Adipose tissue (tissue), 3 donors: ENCODE data around the gene ADH6. TPM values are rescaled to one million over a fixed set of nuclear protein-coding genes. Genes with fewer than 3 reads are reported as not detected.
"Not testable (repeated sequence)": the region's sequence is repeated elsewhere in the genome, so short reads cannot be mapped to it uniquely, and the experiment has no call there.

Experiments used
- H3K27ac ChIP-seq: one replicate; pipeline ENCODE4 v1.5.1; 2013; ENCODE audit warnings: low read depth, low read length
- WGBS, 3 donors: extraction: QIAGEN DNeasy Blood & Tissue Kit; methylation state at CpG; one replicate each; pipeline ENCODE4 v1.1.7; 2013; 5-methylcytosine and 5-hydroxymethylcytosine counted together
- polyA plus RNA-seq, 3 donors: library from polyadenylated mRNA; stranded (reverse); fragments of 200-250 nt; gene quantifications; one replicate each; pipeline ENCODE4 v1.2.3, GENCODE V29; 2013
- donor health status: healthy with polysubstance abuse.
- donor health status: Bipolar disorder and iron deficiency.
- donor health status: healthy.

ADH6 gene
- polyA plus RNA-seq, 3 donors: 0.15 to 0.17 TPM; not detected in 1

- no peak overlapping the region for H3K27ac ChIP-seq
Observed at GRCh38 chr4:99202094-99202493, 17.0 kb downstream of the ADH6 start.

- 43 to 52% (median 51%) methylated on average over 3 of the region's 3 CpGs for WGBS, 3 donors
- H3K27ac ChIP-seq: no peak overlapping the region
Observed at GRCh38 chr4:99201690-99202089, 17.4 kb downstream of the ADH6 start.

- H3K27ac ChIP-seq: no peak overlapping the region
- WGBS, 3 donors: 94 to 97% (median 96%) methylated on average over 1 of the region's 1 CpG
Observed at GRCh38 chr4:99200138-99200537, 18.9 kb downstream of the ADH6 start.

GRCh38 chr4:99190336-99190735 is 28.7 kb downstream of the ADH6 start:
- 54 to 58% (median 55%) methylated on average over 5 of the region's 5 CpGs for WGBS, 3 donors
- no peak overlapping the region for H3K27ac ChIP-seq

GRCh38 chr4:99189900-99190299 is 29.1 kb downstream of the ADH6 start:
- H3K27ac ChIP-seq: not testable (repeated sequence)
- 74 to 83% (median 74%) methylated on average over 3 of the region's 3 CpGs for WGBS, 3 donors

GRCh38 chr4:99186029-99186428 is 33.0 kb downstream of the ADH6 start:
- 90 to 93% (median 90%) methylated on average over 1 of the region's 1 CpG for WGBS, 3 donors
- H3K27ac ChIP-seq: no peak overlapping the region

GRCh38 chr4:99185581-99185980 is 33.5 kb downstream of the ADH6 start:
- no peak overlapping the region for H3K27ac ChIP-seq
- WGBS, 3 donors: 91 to 100% (median 91%) methylated on average over 2 of the region's 2 CpGs

GRCh38 chr4:99180382-99181070 is 38.5 kb downstream of the ADH6 start:
- 44 to 73% (median 56%) methylated on average over 2 of the region's 2 CpGs for WGBS, 3 donors
- no peak overlapping the region for H3K27ac ChIP-seq

- H3K27ac ChIP-seq: no peak overlapping the region
- 52 to 90% (median 90%) methylated on average over 1 of the region's 1 CpG for WGBS, 3 donors
Observed at GRCh38 chr4:99179626-99180025, 39.4 kb downstream of the ADH6 start.

- 57 to 84% (median 81%) methylated on average over 2 of the region's 2 CpGs for WGBS, 3 donors
- no peak overlapping the region for H3K27ac ChIP-seq
Observed at GRCh38 chr4:99179178-99179577, 39.9 kb downstream of the ADH6 start.

- H3K27ac ChIP-seq: no peak overlapping the region
- 27 to 65% (median 62%) methylated on average over 2 of the region's 2 CpGs for WGBS, 3 donors
Observed at GRCh38 chr4:99166544-99166943, 52.5 kb downstream of the ADH6 start.

- no peak overlapping the region for H3K27ac ChIP-seq
- 65 to 97% (median 90%) methylated on average over 1 of the region's 1 CpG for WGBS, 3 donors
Observed at GRCh38 chr4:99165978-99166377, 53.1 kb downstream of the ADH6 start.

GRCh38 chr4:99161373-99162099 is 57.5 kb downstream of the ADH6 start:
- 92 to 98% (median 97%) methylated on average over 3 of the region's 3 CpGs for WGBS, 3 donors
- H3K27ac ChIP-seq: no peak overlapping the region

- no peak overlapping the region for H3K27ac ChIP-seq
- WGBS, 3 donors: 71 to 84% (median 79%) methylated on average over 1 of the region's 1 CpG
Observed at GRCh38 chr4:99159699-99160098, 59.3 kb downstream of the ADH6 start.

GRCh38 chr4:99157478-99157935 is 61.5 kb downstream of the ADH6 start:
- 26 to 73% (median 67%) methylated on average over 3 of the region's 3 CpGs for WGBS, 3 donors
- no peak overlapping the region for H3K27ac ChIP-seq

GRCh38 chr4:99156992-99157391 is 62.1 kb downstream of the ADH6 start:
- no peak overlapping the region for H3K27ac ChIP-seq
- WGBS, 3 donors: 31 to 56% (median 51%) methylated on average over 1 of the region's 1 CpG

GRCh38 chr4:99154658-99155342 is 64.2 kb downstream of the ADH6 start:
- H3K27ac ChIP-seq: no peak overlapping the region
- 61 to 90% (median 87%) methylated on average over 4 of the region's 4 CpGs for WGBS, 3 donors
